Testis (tissue), 2 donors: Measurements from ENCODE around the gene ATF7.

Experiments
- CTCF ChIP-seq, 3 experiments: fragments of 450-650 bp in 2 of 3; fragments of 200-600 bp in 1 of 3; sonication (generic) in 1 of 3; IDR thresholded peaks; one replicate each; pipeline ENCODE4 v1.5.1; 2016 to 2019; ENCODE audit warnings: antibody characterized with exemption in 3 of 3, mild to moderate bottlenecking in 2 of 3, moderate library complexity in 1 of 3
- POLR2A ChIP-seq: fragments of 450-650 bp; IDR thresholded peaks from one replicate; pipeline ENCODE4 v1.6.1; 2017; ENCODE audit warnings: antibody characterized with exemption, mild to moderate bottlenecking, moderate library complexity

GRCh38 chr12:53664191-53664590 is 38.0 kb upstream of the ATF7 start:
- TF ChIP-seq CTCF (IDR thresholded peaks at IDR 0.05) = no peak
- TF ChIP-seq POLR2A = no peak
